ENCODE measurements around the gene PLEKHH1.

DNA sequence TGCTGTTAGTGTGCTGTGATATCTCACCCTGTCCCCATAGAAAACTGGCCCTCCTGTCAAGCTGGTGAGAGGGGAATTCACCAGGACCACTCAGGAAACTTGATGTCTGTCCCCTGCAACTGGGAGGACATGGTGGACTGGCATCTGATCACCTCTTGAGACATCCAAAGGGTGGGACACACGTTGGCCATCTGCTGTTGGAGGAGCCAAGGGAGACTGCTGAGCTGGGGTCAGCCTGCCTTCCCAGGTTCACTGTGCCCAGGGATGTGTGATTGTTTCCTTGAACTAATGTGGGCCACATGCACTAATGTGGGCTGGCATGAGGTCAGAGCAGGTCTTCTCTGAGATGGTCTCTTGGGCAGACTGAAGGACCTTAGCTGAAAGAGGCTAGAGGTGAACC is 27.8 kb upstream of the PLEKHH1 start:
- TF ChIP-seq, protein P1, sequence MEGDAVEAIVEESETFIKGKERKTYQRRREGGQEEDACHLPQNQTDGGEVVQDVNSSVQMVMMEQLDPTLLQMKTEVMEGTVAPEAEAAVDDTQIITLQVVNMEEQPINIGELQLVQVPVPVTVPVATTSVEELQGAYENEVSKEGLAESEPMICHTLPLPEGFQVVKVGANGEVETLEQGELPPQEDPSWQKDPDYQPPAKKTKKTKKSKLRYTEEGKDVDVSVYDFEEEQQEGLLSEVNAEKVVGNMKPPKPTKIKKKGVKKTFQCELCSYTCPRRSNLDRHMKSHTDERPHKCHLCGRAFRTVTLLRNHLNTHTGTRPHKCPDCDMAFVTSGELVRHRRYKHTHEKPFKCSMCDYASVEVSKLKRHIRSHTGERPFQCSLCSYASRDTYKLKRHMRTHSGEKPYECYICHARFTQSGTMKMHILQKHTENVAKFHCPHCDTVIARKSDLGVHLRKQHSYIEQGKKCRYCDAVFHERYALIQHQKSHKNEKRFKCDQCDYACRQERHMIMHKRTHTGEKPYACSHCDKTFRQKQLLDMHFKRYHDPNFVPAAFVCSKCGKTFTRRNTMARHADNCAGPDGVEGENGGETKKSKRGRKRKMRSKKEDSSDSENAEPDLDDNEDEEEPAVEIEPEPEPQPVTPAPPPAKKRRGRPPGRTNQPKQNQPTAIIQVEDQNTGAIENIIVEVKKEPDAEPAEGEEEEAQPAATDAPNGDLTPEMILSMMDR (IDR thresholded peaks at IDR 0.05), result no peak
- TF ChIP-seq POLR2A (IDR thresholded peaks at IDR 0.05), result no peak
